IMR-90 (cell line): ENCODE data around the gene CDC5L. TPM values are rescaled to one million over a fixed set of nuclear protein-coding genes. Genes with fewer than 3 reads are reported as not detected.

ENCODE experiments used
- ATAC-seq: fragments of 200-7000 bp; cut with Tn5 transposase; 2 replicates; pipeline ENCODE4 v1.9.1; 2020; ENCODE audit warnings: low read depth, mild to moderate bottlenecking, moderate library complexity
- BruUV-seq: library from RNA; stranded (reverse); fragments of 400-500 nt; replicated peaks from 2 replicates; lab custom pipeline; 2021; lab: Mats Ljungman, UMichigan
- CTCF ChIA-PET: fragments of 300-600 bp; formaldehyde crosslinking; extraction: SDS; loops from one replicate; lab custom pipeline; 2021; ENCODE audit warnings: antibody characterized with exemption; lab: Yijun Ruan, JAX
- POLR2A ChIA-PET: fragments of 300-600 bp; sonication (Branson Sonifier 250); formaldehyde crosslinking; loops from one replicate; lab custom pipeline; 2022; ENCODE audit warnings: antibody characterized with exemption; ENCODE audit not compliant: unreplicated experiment; lab: Charles Lee
- DNase-seq: peaks from one replicate; pipeline ENCODE4 v3.0.0; 2013
- H2AFZ ChIP-seq: replicated peaks from 2 replicates; pipeline ENCODE3; 2013; ENCODE audit warnings: low read length, mild to moderate bottlenecking; ENCODE audit not compliant: poor library complexity
- H2AK5ac ChIP-seq: 2 replicates; pipeline ENCODE4 v1.6.1; 2013; ENCODE audit warnings: low read depth, low read length, inconsistent platforms
- H2AK9ac ChIP-seq: replicated peaks from 2 replicates; pipeline ENCODE3; 2013; ENCODE audit warnings: mild to moderate bottlenecking, low read depth, low read length, moderate library complexity; ENCODE audit not compliant: poor library complexity
- H2BK120ac ChIP-seq: 2 replicates; pipeline ENCODE4 v1.6.1; 2013; ENCODE audit warnings: low read depth, low read length, inconsistent platforms
- H2BK15ac ChIP-seq: 3 replicates; pipeline ENCODE4 v1.6.1; 2013; ENCODE audit warnings: low read depth, low read length, inconsistent platforms
- H2BK20ac ChIP-seq: 2 replicates; pipeline ENCODE4 v1.6.1; 2013; ENCODE audit warnings: low read depth, mild to moderate bottlenecking, inconsistent platforms, low read length, moderate library complexity
- H2BK5ac ChIP-seq: 2 replicates; pipeline ENCODE4 v1.6.1; 2013; ENCODE audit warnings: mild to moderate bottlenecking, low read depth, low read length, inconsistent platforms; ENCODE audit not compliant: poor library complexity, severe bottlenecking
- H3K14ac ChIP-seq: replicated peaks from 2 replicates; pipeline ENCODE4 v1.6.1; 2013; ENCODE audit warnings: low read depth, low read length, inconsistent platforms
- H3K18ac ChIP-seq: 2 replicates; pipeline ENCODE4 v1.6.1; 2013; ENCODE audit warnings: low read depth, low read length, control low read depth
- H3K23ac ChIP-seq: 2 replicates; pipeline ENCODE4 v1.6.1; 2013; ENCODE audit warnings: low read depth, low read length, inconsistent platforms
- H3K27ac ChIP-seq: 2 replicates; pipeline ENCODE4 v1.5.1; 2013; ENCODE audit warnings: mild to moderate bottlenecking, control low read depth, low read length; ENCODE audit not compliant: insufficient read depth
- H3K27me3 ChIP-seq: 2 replicates; pipeline ENCODE4 v1.6.1; 2013; ENCODE audit warnings: low read length; ENCODE audit not compliant: control insufficient read depth, insufficient read depth
- H3K36me3 ChIP-seq: 2 replicates; pipeline ENCODE4 v1.6.1; 2013; ENCODE audit warnings: low read length, mixed read lengths; ENCODE audit not compliant: control insufficient read depth, insufficient read depth
- H3K4ac ChIP-seq: 2 replicates; pipeline ENCODE4 v1.6.1; 2013; ENCODE audit warnings: low read depth, low read length, inconsistent platforms
- H3K4me1 ChIP-seq: 2 replicates; pipeline ENCODE4 v1.6.1; 2013; ENCODE audit warnings: low read length, mixed read lengths; ENCODE audit not compliant: control insufficient read depth, insufficient read depth
- H3K4me2 ChIP-seq: 2 replicates; pipeline ENCODE4 v1.6.1; 2013; ENCODE audit warnings: low read depth, mild to moderate bottlenecking, control low read depth, low read length, moderate library complexity
- H3K4me3 ChIP-seq: 2 replicates; pipeline ENCODE4 v1.5.1; 2013; ENCODE audit warnings: low read depth, mild to moderate bottlenecking, control low read depth, low read length, moderate library complexity; ENCODE audit not compliant: insufficient read depth
- H3K56ac ChIP-seq: 2 replicates; pipeline ENCODE4 v1.6.1; 2013; ENCODE audit warnings: low read length, inconsistent platforms; ENCODE audit not compliant: insufficient read depth; ENCODE audit errors: extremely low read depth
- H3K79me1 ChIP-seq, 2 experiments: 2 replicates each; pipeline ENCODE4 v1.6.1; 2013; ENCODE audit warnings: low read length in 2 of 2, inconsistent platforms in 1 of 2, low read depth in 1 of 2
- H3K9ac ChIP-seq: 2 replicates; pipeline ENCODE4 v1.6.1; 2013; ENCODE audit warnings: low read depth, low read length, control low read depth
- H3K9me1 ChIP-seq: 2 replicates; pipeline ENCODE4 v1.6.1; 2013; ENCODE audit warnings: low read length, inconsistent platforms; ENCODE audit not compliant: insufficient read depth
- H3K9me3 ChIP-seq: 2 replicates; pipeline ENCODE4 v1.6.1; 2013; ENCODE audit warnings: low read length; ENCODE audit not compliant: control insufficient read depth, insufficient read depth
- H4K20me1 ChIP-seq: 2 replicates; pipeline ENCODE4 v1.6.1; 2013; ENCODE audit warnings: low read length, inconsistent platforms; ENCODE audit not compliant: insufficient read depth
- H4K5ac ChIP-seq: 2 replicates; pipeline ENCODE4 v1.6.1; 2013; ENCODE audit warnings: mild to moderate bottlenecking, low read depth, low read length, control low read depth
- H4K8ac ChIP-seq, 2 experiments: 2 replicates each; pipeline ENCODE4 v1.6.1; 2013; ENCODE audit warnings: low read depth in 2 of 2, low read length in 2 of 2, control low read depth in 1 of 2, inconsistent platforms in 1 of 2
- H4K91ac ChIP-seq: 2 replicates; pipeline ENCODE4 v1.6.1; 2013; ENCODE audit warnings: low read depth, low read length, inconsistent platforms; ENCODE audit not compliant: insufficient read depth
- BHLHE40 ChIP-seq: fragments of 150-350 bp; IDR thresholded peaks from 2 replicates; pipeline ENCODE4 v1.6.1; 2016; ENCODE audit warnings: mild to moderate bottlenecking, low read depth, low read length
- CEBPB ChIP-seq: IDR thresholded peaks from 2 replicates; pipeline ENCODE4 v1.6.1; 2012; ENCODE audit warnings: low read depth, low read length, improper control_type of control experiment
- CHD1 ChIP-seq: IDR thresholded peaks from 2 replicates; pipeline ENCODE4 v1.6.1; 2012; ENCODE audit warnings: low read depth, low read length, improper control_type of control experiment
- CTCF ChIP-seq: conservative IDR thresholded peaks from 2 replicates; pipeline ENCODE4 v1.5.1; 2012; ENCODE audit warnings: mild to moderate bottlenecking, low read depth, low read length, improper control_type of control experiment
- FOS ChIP-seq: fragments of 150-350 bp; IDR thresholded peaks from 2 replicates; pipeline ENCODE4 v1.6.1; 2016; ENCODE audit warnings: low read depth, low read length
- MAFK ChIP-seq: IDR thresholded peaks from 2 replicates; pipeline ENCODE4 v1.6.1; 2012; ENCODE audit warnings: low read depth, low read length, improper control_type of control experiment
- MAZ ChIP-seq: IDR thresholded peaks from 2 replicates; pipeline ENCODE4 v1.6.1; 2012; ENCODE audit warnings: low read depth, mild to moderate bottlenecking, low read length, improper control_type of control experiment, moderate library complexity, borderline replicate concordance
- MXI1 ChIP-seq: IDR thresholded peaks from 2 replicates; pipeline ENCODE4 v1.6.1; 2012; ENCODE audit warnings: low read depth, mild to moderate bottlenecking, low read length, moderate library complexity, borderline replicate concordance
- NFE2L2 ChIP-seq: fragments of 150-350 bp; IDR thresholded peaks from 2 replicates; pipeline ENCODE4 v1.6.1; 2016; ENCODE audit warnings: low read depth, mild to moderate bottlenecking, low read length
- POLR2A ChIP-seq: IDR thresholded peaks from 2 replicates; pipeline ENCODE4 v1.6.1; 2012; ENCODE audit warnings: mild to moderate bottlenecking, low read depth, low read length
- RAD21 ChIP-seq: IDR thresholded peaks from 2 replicates; pipeline ENCODE4 v1.6.1; 2012; ENCODE audit warnings: low read length, improper control_type of control experiment
- RCOR1 ChIP-seq: IDR thresholded peaks from 2 replicates; pipeline ENCODE4 v1.6.1; 2012; ENCODE audit warnings: mild to moderate bottlenecking, low read length, improper control_type of control experiment; ENCODE audit not compliant: insufficient replicate concordance
- RFX5 ChIP-seq: IDR thresholded peaks from 2 replicates; pipeline ENCODE4 v1.8.0; 2012; ENCODE audit warnings: low read depth, mild to moderate bottlenecking, low read length, moderate library complexity
- SMC3 ChIP-seq: fragments of 150-350 bp; IDR thresholded peaks from 2 replicates; pipeline ENCODE4 v1.6.1; 2016; ENCODE audit warnings: low read depth, mild to moderate bottlenecking, antibody characterized with exemption, low read length, moderate library complexity
- USF2 ChIP-seq: fragments of 150-350 bp; IDR thresholded peaks from 2 replicates; pipeline ENCODE4 v1.6.1; 2017; ENCODE audit warnings: mild to moderate bottlenecking, antibody characterized with exemption, low read length, low read depth
- WGBS, 2 experiments: methylation state at CpG; one replicate each; pipeline versions ENCODE4 v1.1.5 to v1.1.7; 2013; ENCODE audit warnings: missing lambda C conversion rate in 2 of 2; ENCODE audit not compliant: insufficient read length in 1 of 2; ENCODE audit errors: extremely low coverage in 2 of 2; 5-methylcytosine and 5-hydroxymethylcytosine counted together
- dilution Hi-C: fragments of 300-500 bp; cut with HindIII; formaldehyde crosslinking; loops from one replicate; pipeline ENCODE4 v1.14.3; 2018; ENCODE audit warnings: low sequenced_read_pairs; ENCODE audit not compliant: unreplicated experiment
- in situ Hi-C: fragments of 300-500 bp; cut with MboI; formaldehyde crosslinking; loops from 3 replicates; pipeline ENCODE4 v1.14.3; 2019; ENCODE audit warnings: low sequenced_read_pairs, inconsistent platforms, mixed read lengths
- intact Hi-C: fragments of 100-400 bp; cut with micrococcal nuclease; formaldehyde crosslinking; loops from 2 replicates; pipeline ENCODE4 v1.10.0; 2022
- polyA plus RNA-seq, 3 experiments: library from polyadenylated mRNA; depleted of rRNA; stranded (reverse); fragments of >200 nt; gene quantifications; 2 replicates each; pipeline ENCODE4 v1.2.3, GENCODE V29; 2012; ENCODE audit warnings: low replicate concordance in 1 of 3
- total RNA-seq: library from RNA; depleted of rRNA; stranded (reverse); fragments of >200 nt; gene quantifications from 2 replicates; pipeline ENCODE4 v1.2.3, GENCODE V29; 2012
- TF ChIP-seq, protein P1 (sequence below): fragments of 150-350 bp; IDR thresholded peaks from 2 replicates; pipeline ENCODE4 v1.6.1; 2016; ENCODE audit warnings: low read depth, mild to moderate bottlenecking, low read length, moderate library complexity, borderline replicate concordance

The CDC5L gene
- total and polyA plus RNA-seq, 2 of the 4 experiments (the other 2 are of a cell fraction) = 9.9 to 17.7 TPM

DNA sequence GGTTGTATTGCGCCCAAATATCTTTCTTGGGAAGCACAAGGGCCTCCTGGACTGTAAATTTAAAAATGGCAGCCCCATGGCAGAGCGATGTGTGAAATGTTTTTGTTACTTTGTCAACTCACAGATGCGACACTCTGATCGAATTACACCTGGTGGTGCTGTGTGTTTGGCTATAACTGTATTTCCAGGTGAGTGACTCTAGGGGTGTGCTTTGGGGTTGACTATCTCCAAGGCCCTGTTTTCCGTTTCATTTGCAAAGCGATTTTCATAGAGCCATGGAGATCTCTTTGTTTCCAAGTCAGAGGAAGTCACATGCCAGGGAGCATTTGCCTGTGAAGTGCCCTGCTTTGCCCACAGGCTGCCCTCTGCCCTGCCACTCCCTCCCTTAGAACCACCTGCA, 93.5 kb downstream of the CDC5L start:
- 0 out of 2 replicates have a peak overlapping the region, but pooled peaks have one; percentile 12 for H2AK5ac ChIP-seq
- intact Hi-C loops (no loop called here), dilution Hi-C loops (no loop called here), in situ Hi-C loops (loop anchor here (10.0 to 25.0 kb wide), 2 partner anchors 944 to 1231 kb away; no protein-coding TSS in a partner anchor)
- H3K4me3 ChIP-seq = no peak overlapping the region
- peaks cover 58% of the 10 kb centered on the region for H3K27me3 ChIP-seq
- no peaks in the 10 kb centered on the region for H3K9me3 ChIP-seq
- H2AK9ac ChIP-seq = no peak overlapping the region
- no peak for TF ChIP-seq RFX5
- TF ChIP-seq FOS = no peak
- TF ChIP-seq MXI1 = no peak
- TF ChIP-seq BHLHE40 = no peak
- TF ChIP-seq, protein P1, sequence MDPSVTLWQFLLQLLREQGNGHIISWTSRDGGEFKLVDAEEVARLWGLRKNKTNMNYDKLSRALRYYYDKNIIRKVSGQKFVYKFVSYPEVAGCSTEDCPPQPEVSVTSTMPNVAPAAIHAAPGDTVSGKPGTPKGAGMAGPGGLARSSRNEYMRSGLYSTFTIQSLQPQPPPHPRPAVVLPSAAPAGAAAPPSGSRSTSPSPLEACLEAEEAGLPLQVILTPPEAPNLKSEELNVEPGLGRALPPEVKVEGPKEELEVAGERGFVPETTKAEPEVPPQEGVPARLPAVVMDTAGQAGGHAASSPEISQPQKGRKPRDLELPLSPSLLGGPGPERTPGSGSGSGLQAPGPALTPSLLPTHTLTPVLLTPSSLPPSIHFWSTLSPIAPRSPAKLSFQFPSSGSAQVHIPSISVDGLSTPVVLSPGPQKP = no peak
- TF ChIP-seq SMC3 = no peak
- no peak for TF ChIP-seq USF2
- TF ChIP-seq CEBPB = no peak
- TF ChIP-seq CTCF = no peak
- TF ChIP-seq CHD1 = no peak
- TF ChIP-seq POLR2A = no peak
- TF ChIP-seq MAFK = no peak
- TF ChIP-seq MAZ = no peak
- TF ChIP-seq RCOR1 = no peak
- TF ChIP-seq NFE2L2 = no peak
- no peak for TF ChIP-seq RAD21
- no peak overlapping the region for H3K4me2 ChIP-seq
- no peak overlapping the region for H3K4ac ChIP-seq
- no peak overlapping the region for H3K27ac ChIP-seq
- H4K20me1 ChIP-seq = no peaks in the 10 kb centered on the region
- H2BK5ac ChIP-seq = no peak overlapping the region
- H3K18ac ChIP-seq = no peak overlapping the region
- DNase-seq (no peak), ATAC-seq (no peak)
- H3K9ac ChIP-seq = no peak overlapping the region
- no peak overlapping the region for H3K14ac ChIP-seq
- no peak overlapping the region for H3K23ac ChIP-seq
- BruUV-seq = no TSS peak
- H3K36me3 ChIP-seq = no peaks in the 10 kb centered on the region
- H2BK120ac ChIP-seq = no peak overlapping the region
- POLR2A ChIA-PET = no interaction called here
- H3K79me1 ChIP-seq = no peaks in the 10 kb centered on the region
- WGBS, 2 experiments = 96% methylated on average over 4 of the region's 6 CpGs; no CpG with 5 or more reads in 1 of the 2 experiments
- H3K56ac ChIP-seq = no peak overlapping the region
- no peak overlapping the region for H4K5ac ChIP-seq
- H2BK20ac ChIP-seq = no peak overlapping the region
- H3K4me1 ChIP-seq = no peaks in the 10 kb centered on the region
- H3K9me1 ChIP-seq = no peaks in the 10 kb centered on the region
- no peak overlapping the region for H4K8ac ChIP-seq
- no peak overlapping the region for H4K91ac ChIP-seq
- CTCF ChIA-PET = no interaction called here
- H2BK15ac ChIP-seq = no peak overlapping the region
- no peak overlapping the region for H2AFZ ChIP-seq
